GM12878 (cell line): ENCODE results near the gene TNFRSF1A. TPM values are rescaled to one million over a fixed set of nuclear protein-coding genes. Genes with fewer than 3 reads are reported as not detected.

Source experiments
- BHLHE40 ChIP-seq, 2 experiments: fragments of 450-650 bp in 1 of 2; IDR thresholded peaks; 2 replicates each; pipeline ENCODE4 v1.6.1; 2011 to 2017; ENCODE audit warnings: low read depth in 2 of 2, borderline replicate concordance in 1 of 2, improper control_type of control experiment in 1 of 2, low read length in 1 of 2, mild to moderate bottlenecking in 1 of 2
- CEBPB ChIP-seq, 2 experiments: fragments of 150-350 bp in 1 of 2; IDR thresholded peaks; 2 replicates each; pipeline ENCODE4 v1.6.1; 2012 to 2014; ENCODE audit warnings: low read depth in 2 of 2, low read length in 2 of 2, borderline replicate concordance in 1 of 2, inconsistent platforms in 1 of 2
- CHD2 ChIP-seq: IDR thresholded peaks from 2 replicates; pipeline ENCODE4 v1.6.1; 2011; ENCODE audit warnings: low read depth, low read length, improper control_type of control experiment, borderline replicate concordance
- CREM ChIP-seq: IDR thresholded peaks from 2 replicates; pipeline ENCODE4 v1.6.1; 2014; ENCODE audit warnings: antibody characterized with exemption, low read depth
- DPF2 ChIP-seq: fragments of 450-650 bp; IDR thresholded peaks from 2 replicates; pipeline ENCODE4 v1.6.1; 2017; ENCODE audit warnings: mild to moderate bottlenecking
- EED ChIP-seq: sonication (generic); IDR thresholded peaks from 2 replicates; pipeline ENCODE4 v1.6.1; 2016; ENCODE audit warnings: antibody characterized with exemption, low read depth
- HDAC6 ChIP-seq: fragments of 200-600 bp; sonication (generic); IDR thresholded peaks from one replicate; pipeline ENCODE4 v1.8.0; 2017; ENCODE audit warnings: antibody characterized with exemption; ENCODE audit not compliant: unreplicated experiment
- KLF5 ChIP-seq: fragments of 450-650 bp; IDR thresholded peaks from 2 replicates; pipeline ENCODE4 v1.6.1; 2014; ENCODE audit warnings: mild to moderate bottlenecking; ENCODE audit not compliant: partially characterized antibody
- LARP7 ChIP-seq: fragments of 450-650 bp; IDR thresholded peaks from 2 replicates; pipeline ENCODE4 v1.6.1; 2017; ENCODE audit warnings: mild to moderate bottlenecking
- MEF2B ChIP-seq: fragments of 450-650 bp; IDR thresholded peaks from 2 replicates; pipeline ENCODE4 v1.6.1; 2018; ENCODE audit warnings: mild to moderate bottlenecking, moderate library complexity; ENCODE audit not compliant: partially characterized antibody, poor library complexity, severe bottlenecking
- MYB ChIP-seq: fragments of 150-350 bp; IDR thresholded peaks from 2 replicates; pipeline ENCODE4 v1.6.1; 2014; ENCODE audit warnings: mild to moderate bottlenecking, low read depth, low read length, borderline replicate concordance
- PAX8 ChIP-seq: fragments of 450-650 bp; IDR thresholded peaks from 2 replicates; pipeline ENCODE4 v1.6.1; 2017; ENCODE audit warnings: mild to moderate bottlenecking, moderate library complexity
- POLR2AphosphoS5 ChIP-seq: IDR thresholded peaks from 2 replicates; pipeline ENCODE4 v1.6.1; 2011; ENCODE audit warnings: mild to moderate bottlenecking, low read length, inconsistent platforms
- SMAD5 ChIP-seq: IDR thresholded peaks from 2 replicates; pipeline ENCODE4 v1.6.1; 2016; ENCODE audit warnings: antibody characterized with exemption, low read depth
- SMARCA5 ChIP-seq: fragments of 450-650 bp; IDR thresholded peaks from 2 replicates; pipeline ENCODE4 v1.6.1; 2017; ENCODE audit warnings: mild to moderate bottlenecking
- TARDBP ChIP-seq: IDR thresholded peaks from 2 replicates; pipeline ENCODE4 v1.6.1; 2016; ENCODE audit warnings: borderline replicate concordance
- YY1 ChIP-seq: IDR thresholded peaks from 2 replicates; pipeline ENCODE4 v1.6.1; 2011; ENCODE audit warnings: low read depth, mild to moderate bottlenecking, low read length
- ZNF217 ChIP-seq: fragments of 450-650 bp; IDR thresholded peaks from 2 replicates; pipeline ENCODE4 v1.6.1; 2017; ENCODE audit warnings: antibody characterized with exemption, mild to moderate bottlenecking
- ZNF274 ChIP-seq: IDR thresholded peaks from one replicate; pipeline ENCODE4 v1.8.0; 2011; ENCODE audit not compliant: insufficient read length, insufficient read depth
- ZZZ3 ChIP-seq: IDR thresholded peaks from 2 replicates; pipeline ENCODE4 v1.6.1; 2011; ENCODE audit warnings: low read depth; ENCODE audit not compliant: control insufficient read depth, insufficient read length
- polyA plus RNA-seq, 11 experiments: library from polyadenylated mRNA; depleted of rRNA in 4 of 11; unstranded in 6 of 11; stranded (reverse) in 5 of 11; fragments of >200 nt; fragmentation: Nextera tagmentation in 4 of 11; fragmentation: Illumina TruSeq in 1 of 11; extraction: Ambion mirVana in 4 of 11; extraction: Trizol in 1 of 11; gene quantifications; 1 replicate in 1 of 11; 2 replicates in 10 of 11; pipeline versions ENCODE4 v1.2.1 to v1.2.3, GENCODE V29; 2011 to 2016; ENCODE audit warnings: inconsistent platforms in 2 of 11, missing spikeins in 2 of 11, low read depth in 1 of 11
- total RNA-seq, 4 experiments: library from RNA; depleted of rRNA in 3 of 4; stranded (reverse); fragments of >200 nt in 3 of 4; fragmentation: Illumina TruSeq in 1 of 4; extraction: Trizol in 1 of 4; gene quantifications; 2 replicates each; pipeline versions ENCODE4 v1.2.1 to v1.2.3, GENCODE V29; 2013 to 2021
- TF ChIP-seq, protein P1 (sequence below): fragments of 450-650 bp; formaldehyde crosslinking; IDR thresholded peaks from 2 replicates; pipeline ENCODE4 v1.5.0; 2022; ENCODE audit warnings: mild to moderate bottlenecking, missing genetic modification characterization
- TF ChIP-seq, protein P2 (sequence below): IDR thresholded peaks from 2 replicates; pipeline ENCODE4 v1.6.1; 2012; ENCODE audit warnings: improper control_type of control experiment, low read depth, low read length; ENCODE audit not compliant: insufficient replicate concordance

TNFRSF1A gene
- total and polyA plus RNA-seq, 10 of the 15 experiments (the other 5 are each of a cell fraction or from before 2014, with no cell fraction given): 0.24 to 16.5 (median 13.0) TPM

DNA sequence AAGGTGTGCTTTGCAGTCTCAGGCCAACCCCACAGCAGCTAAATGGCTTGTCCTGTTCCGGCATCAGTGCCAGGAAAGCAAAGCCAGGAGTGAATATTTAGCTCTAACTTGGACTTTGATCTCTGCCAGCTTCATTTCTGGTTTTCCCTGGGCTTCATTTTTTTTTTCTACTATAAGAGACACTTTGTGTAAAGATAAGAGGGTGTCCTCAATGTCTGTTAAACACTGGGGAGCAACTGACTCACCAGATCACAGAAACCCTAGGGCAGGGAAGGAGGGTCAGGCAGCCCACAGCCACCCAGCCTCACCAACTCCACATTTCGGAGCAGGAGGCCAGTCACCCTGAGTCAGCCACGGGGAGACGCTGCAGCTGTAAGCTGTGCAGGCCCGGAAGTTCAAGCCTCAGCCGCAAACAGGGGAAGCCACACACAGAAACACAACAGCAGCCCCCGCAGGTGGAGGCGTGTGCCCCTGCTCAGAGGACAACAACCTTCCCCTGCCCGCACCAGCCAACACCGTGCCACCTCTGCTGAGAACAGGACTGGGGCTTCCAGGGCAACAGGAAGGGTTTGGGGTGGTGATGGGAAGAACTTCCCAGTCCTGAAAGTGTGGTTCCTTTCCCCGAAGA, 6.3 kb downstream of the TNFRSF1A start (continued):
- TF ChIP-seq, protein P1, sequence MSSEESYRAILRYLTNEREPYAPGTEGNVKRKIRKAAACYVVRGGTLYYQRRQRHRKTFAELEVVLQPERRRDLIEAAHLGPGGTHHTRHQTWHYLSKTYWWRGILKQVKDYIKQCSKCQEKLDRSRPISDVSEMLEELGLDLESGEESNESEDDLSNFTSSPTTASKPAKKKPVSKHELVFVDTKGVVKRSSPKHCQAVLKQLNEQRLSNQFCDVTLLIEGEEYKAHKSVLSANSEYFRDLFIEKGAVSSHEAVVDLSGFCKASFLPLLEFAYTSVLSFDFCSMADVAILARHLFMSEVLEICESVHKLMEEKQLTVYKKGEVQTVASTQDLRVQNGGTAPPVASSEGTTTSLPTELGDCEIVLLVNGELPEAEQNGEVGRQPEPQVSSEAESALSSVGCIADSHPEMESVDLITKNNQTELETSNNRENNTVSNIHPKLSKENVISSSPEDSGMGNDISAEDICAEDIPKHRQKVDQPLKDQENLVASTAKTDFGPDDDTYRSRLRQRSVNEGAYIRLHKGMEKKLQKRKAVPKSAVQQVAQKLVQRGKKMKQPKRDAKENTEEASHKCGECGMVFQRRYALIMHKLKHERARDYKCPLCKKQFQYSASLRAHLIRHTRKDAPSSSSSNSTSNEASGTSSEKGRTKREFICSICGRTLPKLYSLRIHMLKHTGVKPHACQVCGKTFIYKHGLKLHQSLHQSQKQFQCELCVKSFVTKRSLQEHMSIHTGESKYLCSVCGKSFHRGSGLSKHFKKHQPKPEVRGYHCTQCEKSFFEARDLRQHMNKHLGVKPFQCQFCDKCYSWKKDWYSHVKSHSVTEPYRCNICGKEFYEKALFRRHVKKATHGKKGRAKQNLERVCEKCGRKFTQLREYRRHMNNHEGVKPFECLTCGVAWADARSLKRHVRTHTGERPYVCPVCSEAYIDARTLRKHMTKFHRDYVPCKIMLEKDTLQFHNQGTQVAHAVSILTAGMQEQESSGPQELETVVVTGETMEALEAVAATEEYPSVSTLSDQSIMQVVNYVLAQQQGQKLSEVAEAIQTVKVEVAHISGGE (CRISPR knock-in tag): peak; percentile 43
- TF ChIP-seq KLF5 (no peak), EED (peak; percentile 34; the same call in 1 of the 2 replicates), HDAC6 (no peak), SMARCA5 (peak; percentile 80; the same call in 1 of the 2 replicates), SMAD5 (no peak), CHD2 (peak; percentile 50), MYB (no peak), PAX8 (no peak), TARDBP (0 out of 2 replicates have a peak, but pooled peaks have one; percentile 5), YY1 (peak; percentile 64), ZNF217 (no peak; the same call in 1 of the 2 replicates), CREM (peak; percentile 20; the same call in 1 of the 2 replicates), POLR2AphosphoS5 (peak; percentile 69), LARP7 (peak; percentile 36; the same call in 1 of the 2 replicates), ZZZ3 (no peak), BHLHE40 (IDR thresholded peaks at IDR 0.05; ENCODE audit: borderline replicate concordance in 1 of 2, low read depth in 2 of 2, low read length in 1 of 2) (peak; percentile 60 to 72; a peak in 3 of 4 replicates), MEF2B (no peak), ZNF274 (no peak), CEBPB (IDR thresholded peaks at IDR 0.05; ENCODE audit: borderline replicate concordance in 1 of 2, low read depth in 2 of 2, low read length in 2 of 2) (no peak), DPF2 (peak; percentile 76)
- TF ChIP-seq, protein P2, sequence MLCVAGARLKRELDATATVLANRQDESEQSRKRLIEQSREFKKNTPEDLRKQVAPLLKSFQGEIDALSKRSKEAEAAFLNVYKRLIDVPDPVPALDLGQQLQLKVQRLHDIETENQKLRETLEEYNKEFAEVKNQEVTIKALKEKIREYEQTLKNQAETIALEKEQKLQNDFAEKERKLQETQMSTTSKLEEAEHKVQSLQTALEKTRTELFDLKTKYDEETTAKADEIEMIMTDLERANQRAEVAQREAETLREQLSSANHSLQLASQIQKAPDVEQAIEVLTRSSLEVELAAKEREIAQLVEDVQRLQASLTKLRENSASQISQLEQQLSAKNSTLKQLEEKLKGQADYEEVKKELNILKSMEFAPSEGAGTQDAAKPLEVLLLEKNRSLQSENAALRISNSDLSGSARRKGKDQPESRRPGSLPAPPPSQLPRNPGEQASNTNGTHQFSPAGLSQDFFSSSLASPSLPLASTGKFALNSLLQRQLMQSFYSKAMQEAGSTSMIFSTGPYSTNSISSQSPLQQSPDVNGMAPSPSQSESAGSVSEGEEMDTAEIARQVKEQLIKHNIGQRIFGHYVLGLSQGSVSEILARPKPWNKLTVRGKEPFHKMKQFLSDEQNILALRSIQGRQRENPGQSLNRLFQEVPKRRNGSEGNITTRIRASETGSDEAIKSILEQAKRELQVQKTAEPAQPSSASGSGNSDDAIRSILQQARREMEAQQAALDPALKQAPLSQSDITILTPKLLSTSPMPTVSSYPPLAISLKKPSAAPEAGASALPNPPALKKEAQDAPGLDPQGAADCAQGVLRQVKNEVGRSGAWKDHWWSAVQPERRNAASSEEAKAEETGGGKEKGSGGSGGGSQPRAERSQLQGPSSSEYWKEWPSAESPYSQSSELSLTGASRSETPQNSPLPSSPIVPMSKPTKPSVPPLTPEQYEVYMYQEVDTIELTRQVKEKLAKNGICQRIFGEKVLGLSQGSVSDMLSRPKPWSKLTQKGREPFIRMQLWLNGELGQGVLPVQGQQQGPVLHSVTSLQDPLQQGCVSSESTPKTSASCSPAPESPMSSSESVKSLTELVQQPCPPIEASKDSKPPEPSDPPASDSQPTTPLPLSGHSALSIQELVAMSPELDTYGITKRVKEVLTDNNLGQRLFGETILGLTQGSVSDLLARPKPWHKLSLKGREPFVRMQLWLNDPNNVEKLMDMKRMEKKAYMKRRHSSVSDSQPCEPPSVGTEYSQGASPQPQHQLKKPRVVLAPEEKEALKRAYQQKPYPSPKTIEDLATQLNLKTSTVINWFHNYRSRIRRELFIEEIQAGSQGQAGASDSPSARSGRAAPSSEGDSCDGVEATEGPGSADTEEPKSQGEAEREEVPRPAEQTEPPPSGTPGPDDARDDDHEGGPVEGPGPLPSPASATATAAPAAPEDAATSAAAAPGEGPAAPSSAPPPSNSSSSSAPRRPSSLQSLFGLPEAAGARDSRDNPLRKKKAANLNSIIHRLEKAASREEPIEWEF: no peak
